ENCODE results near the gene SLC23A1. TPM values are rescaled to one million over a fixed set of nuclear protein-coding genes. Genes with fewer than 3 reads are reported as not detected.

The SLC23A1 gene
- total RNA-seq, 1 donor from 2014 or later, result not detected

DNA sequence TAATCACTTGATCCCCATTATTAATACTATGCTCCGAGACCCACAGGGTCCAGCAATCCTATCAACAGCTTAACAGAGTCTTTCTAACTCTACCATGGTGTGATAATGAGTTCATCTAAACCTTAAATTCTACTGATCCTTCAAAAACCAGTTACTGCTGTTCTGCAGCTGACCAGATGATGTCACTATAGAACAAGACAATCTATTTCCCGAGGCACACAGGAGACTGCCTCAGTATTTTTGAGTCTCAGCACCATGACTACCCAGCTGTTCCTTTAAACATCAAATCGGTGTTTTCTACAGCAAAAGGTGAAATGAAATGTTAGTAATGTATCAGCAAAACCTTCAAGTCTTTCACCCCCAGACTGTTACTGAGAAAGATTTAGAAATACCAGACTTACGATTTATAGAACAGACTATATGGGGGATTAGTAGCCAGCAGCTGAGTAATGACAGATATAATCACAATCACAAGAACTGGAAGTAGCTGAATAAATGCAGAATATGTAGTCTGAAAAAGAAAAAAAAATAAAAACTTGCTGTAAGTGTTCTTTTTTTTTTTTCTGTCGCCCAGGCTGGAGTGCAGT is 39.3 kb upstream of the SLC23A1 start:
- Mint-ChIP-seq H3K27ac (ENCODE audit: unreplicated experiment) (peak overlapping the region; percentile 52), H3K27me3 (ENCODE audit: low read depth) (no peaks in the 10 kb centered on the region), H3K4me3 (ENCODE audit: unreplicated experiment) (no peak overlapping the region), H3K4me1 (ENCODE audit: low read depth) (peaks cover 17% of the 10 kb centered on the region), H3K9me3 (ENCODE audit: low read depth) (no peaks in the 10 kb centered on the region), H3K36me3 (ENCODE audit: low read depth) (peaks cover 22% of the 10 kb centered on the region)
- no peak for DNase-seq (ENCODE audit: low spot score)
- TF ChIP-seq, protein P1, sequence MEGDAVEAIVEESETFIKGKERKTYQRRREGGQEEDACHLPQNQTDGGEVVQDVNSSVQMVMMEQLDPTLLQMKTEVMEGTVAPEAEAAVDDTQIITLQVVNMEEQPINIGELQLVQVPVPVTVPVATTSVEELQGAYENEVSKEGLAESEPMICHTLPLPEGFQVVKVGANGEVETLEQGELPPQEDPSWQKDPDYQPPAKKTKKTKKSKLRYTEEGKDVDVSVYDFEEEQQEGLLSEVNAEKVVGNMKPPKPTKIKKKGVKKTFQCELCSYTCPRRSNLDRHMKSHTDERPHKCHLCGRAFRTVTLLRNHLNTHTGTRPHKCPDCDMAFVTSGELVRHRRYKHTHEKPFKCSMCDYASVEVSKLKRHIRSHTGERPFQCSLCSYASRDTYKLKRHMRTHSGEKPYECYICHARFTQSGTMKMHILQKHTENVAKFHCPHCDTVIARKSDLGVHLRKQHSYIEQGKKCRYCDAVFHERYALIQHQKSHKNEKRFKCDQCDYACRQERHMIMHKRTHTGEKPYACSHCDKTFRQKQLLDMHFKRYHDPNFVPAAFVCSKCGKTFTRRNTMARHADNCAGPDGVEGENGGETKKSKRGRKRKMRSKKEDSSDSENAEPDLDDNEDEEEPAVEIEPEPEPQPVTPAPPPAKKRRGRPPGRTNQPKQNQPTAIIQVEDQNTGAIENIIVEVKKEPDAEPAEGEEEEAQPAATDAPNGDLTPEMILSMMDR (IDR thresholded peaks at IDR 0.05), result peak; percentile 96

DNA sequence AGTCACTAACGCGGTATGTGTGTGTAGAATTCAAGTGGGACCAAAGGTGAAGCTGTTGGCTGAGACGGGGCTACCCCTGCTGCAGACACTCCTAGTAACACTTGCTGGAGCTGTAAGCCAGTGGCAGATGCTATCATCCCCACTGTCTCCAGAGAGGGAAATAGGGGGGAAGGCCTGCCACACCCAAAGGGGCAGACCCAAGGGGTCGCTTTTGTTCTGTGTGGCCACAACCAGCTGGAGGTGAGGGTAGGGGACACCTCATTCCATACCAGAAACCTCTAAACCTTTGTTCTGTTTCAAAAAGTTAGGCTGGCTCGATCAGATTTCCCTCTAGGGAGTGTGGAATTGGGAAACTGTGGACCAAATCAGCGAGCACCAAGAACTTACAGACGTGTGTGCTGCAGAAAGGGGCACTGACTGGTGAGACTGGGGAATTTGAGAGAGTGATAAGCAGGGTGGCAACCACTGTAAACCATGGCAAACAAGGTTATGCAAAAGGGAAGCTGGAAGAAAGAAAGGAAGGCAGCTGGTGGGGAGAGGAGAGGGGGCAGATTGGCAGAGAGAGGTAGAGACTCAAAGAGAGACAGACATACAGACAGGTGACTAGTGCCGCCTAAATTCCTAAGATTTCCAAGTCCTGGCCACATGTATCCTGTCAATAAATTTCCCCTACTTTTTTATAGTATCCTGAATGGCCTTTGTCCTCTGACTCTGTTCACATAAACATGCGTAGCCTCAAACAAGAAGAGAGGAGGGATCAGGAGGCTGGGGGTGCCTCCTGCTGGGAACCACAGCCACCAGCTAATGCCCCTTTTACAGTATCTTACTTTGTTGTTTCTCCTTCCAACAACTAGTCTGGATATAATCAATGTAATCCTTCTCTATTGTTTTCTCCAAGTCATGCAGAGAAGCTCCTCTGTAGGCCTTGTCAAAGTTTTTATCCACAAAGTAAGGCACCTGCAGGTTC is 36.4 kb upstream of the SLC23A1 start:
- peaks cover 14% of the 10 kb centered on the region for H3K36me3 Mint-ChIP-seq (ENCODE audit: low read depth)
- peaks cover 12% of the 10 kb centered on the region for H3K4me1 Mint-ChIP-seq (ENCODE audit: low read depth)
- TF ChIP-seq, protein P1 (IDR thresholded peaks at IDR 0.05), result no peak
- DNase-seq (ENCODE audit: low spot score), result no peak
- H3K4me3 Mint-ChIP-seq (ENCODE audit: unreplicated experiment), result no peak overlapping the region
- no peaks in the 10 kb centered on the region for H3K9me3 Mint-ChIP-seq (ENCODE audit: low read depth)
- H3K27me3 Mint-ChIP-seq (ENCODE audit: low read depth), result no peaks in the 10 kb centered on the region
- H3K27ac Mint-ChIP-seq (ENCODE audit: unreplicated experiment), result no peak overlapping the region

DNA sequence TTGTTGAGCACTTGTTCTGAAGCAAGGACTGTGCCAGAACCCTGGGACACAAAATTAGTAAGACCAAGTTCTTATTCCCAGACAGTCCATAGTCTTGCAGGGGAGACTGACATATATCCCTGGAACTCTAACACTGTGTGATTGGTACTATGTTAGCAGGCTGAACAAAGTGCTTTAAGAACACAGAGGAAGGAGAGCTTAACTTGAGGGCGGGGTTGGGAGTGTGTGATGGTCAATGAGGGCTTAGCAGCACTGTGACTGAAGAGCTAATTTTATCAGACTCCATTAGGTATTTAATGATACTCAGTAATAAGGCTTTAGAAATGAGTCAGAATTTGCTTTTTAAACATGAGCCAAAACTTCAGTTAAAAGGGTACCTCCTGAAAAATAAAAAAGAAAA is 35.7 kb upstream of the SLC23A1 start:
- Mint-ChIP-seq H3K27me3 (ENCODE audit: low read depth) (no peaks in the 10 kb centered on the region), H3K4me1 (ENCODE audit: low read depth) (peaks cover 12% of the 10 kb centered on the region), H3K4me3 (ENCODE audit: unreplicated experiment) (no peak overlapping the region), H3K27ac (ENCODE audit: unreplicated experiment) (no peak overlapping the region), H3K9me3 (ENCODE audit: low read depth) (no peaks in the 10 kb centered on the region), H3K36me3 (ENCODE audit: low read depth) (peaks cover 16% of the 10 kb centered on the region)
- TF ChIP-seq, protein P1 (IDR thresholded peaks at IDR 0.05), result no peak
- no peak for DNase-seq (ENCODE audit: low spot score)

DNA sequence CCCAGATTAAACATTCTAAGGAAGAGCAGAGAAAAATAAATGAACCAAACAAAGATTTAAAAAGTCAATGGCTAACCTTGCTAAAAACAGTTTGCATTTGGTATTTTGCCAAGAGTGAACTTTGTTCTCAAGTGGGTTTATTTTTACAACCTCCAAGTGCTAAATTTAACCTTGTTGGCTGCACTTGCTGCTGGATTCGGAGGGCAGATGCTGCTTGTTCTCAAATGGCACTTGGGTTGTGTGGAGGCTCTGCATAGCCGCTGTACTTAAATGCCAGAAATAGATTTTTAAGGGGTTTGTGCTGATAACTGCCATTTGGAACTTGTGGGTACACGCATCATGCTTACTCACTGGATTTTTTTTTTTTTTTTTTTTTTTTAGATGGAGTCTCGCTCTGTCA is 34.1 kb upstream of the SLC23A1 start:
- Mint-ChIP-seq H3K27me3 (ENCODE audit: low read depth) (no peaks in the 10 kb centered on the region), H3K4me3 (ENCODE audit: unreplicated experiment) (no peak overlapping the region), H3K9me3 (ENCODE audit: low read depth) (no peaks in the 10 kb centered on the region), H3K27ac (ENCODE audit: unreplicated experiment) (peak overlapping the region; percentile 66), H3K36me3 (ENCODE audit: low read depth) (peaks cover 20% of the 10 kb centered on the region), H3K4me1 (ENCODE audit: low read depth) (peaks cover 9% of the 10 kb centered on the region)
- no peak for DNase-seq (ENCODE audit: low spot score)
- TF ChIP-seq, protein P1 (IDR thresholded peaks at IDR 0.05), result no peak

DNA sequence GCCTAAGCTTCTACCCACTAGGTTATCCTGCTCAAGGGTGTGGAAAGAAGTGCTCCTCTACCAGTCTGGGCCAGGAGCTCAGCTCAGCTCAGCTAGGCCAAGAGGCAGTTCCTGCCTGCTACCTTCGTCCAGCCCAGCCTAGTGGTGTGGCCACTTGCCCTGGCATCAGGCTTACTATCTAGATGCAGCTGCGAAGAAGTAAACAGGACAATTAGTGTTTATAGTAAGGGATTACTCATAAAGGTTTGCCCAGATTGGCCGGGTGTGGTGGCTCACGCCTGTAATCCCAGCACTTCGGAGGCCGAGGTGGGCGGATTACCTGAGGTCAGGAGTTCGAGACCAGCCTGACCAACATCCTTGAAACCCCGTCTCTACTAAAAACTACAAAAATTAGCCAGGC is 33.6 kb upstream of the SLC23A1 start:
- Mint-ChIP-seq H3K27ac (ENCODE audit: unreplicated experiment) (peak overlapping the region; percentile 66), H3K36me3 (ENCODE audit: low read depth) (peaks cover 20% of the 10 kb centered on the region), H3K4me3 (ENCODE audit: unreplicated experiment) (no peak overlapping the region), H3K27me3 (ENCODE audit: low read depth) (no peaks in the 10 kb centered on the region), H3K4me1 (ENCODE audit: low read depth) (peaks cover 8% of the 10 kb centered on the region), H3K9me3 (ENCODE audit: low read depth) (no peaks in the 10 kb centered on the region)
- TF ChIP-seq, protein P1 (IDR thresholded peaks at IDR 0.05), result no peak
- DNase-seq (ENCODE audit: low spot score), result no peak

All from chondrocyte (in vitro differentiated cells).